GM12878 (cell line): ENCODE data around the gene SNHG17. TPM values are rescaled to one million over a fixed set of nuclear protein-coding genes. Genes with fewer than 3 reads are reported as not detected.

Experiments used
- ATAC-seq: fragments of 200-7000 bp; cut with Tn5 transposase; 3 replicates; pipeline ENCODE4 v1.9.1; 2020; ENCODE audit warnings: mild to moderate bottlenecking, moderate library complexity
- BruUV-seq: library from RNA; stranded (reverse); fragments of 400-500 nt; replicated peaks from 2 replicates; lab custom pipeline; 2021; lab: Mats Ljungman, UMichigan
- CTCF ChIA-PET: fragments of 300-600 bp; sonication (Branson Sonifier 250); formaldehyde crosslinking; extraction: SDS; loops from one replicate; lab custom pipeline; 2021; ENCODE audit warnings: inconsistent platforms; lab: Yijun Ruan, JAX
- POLR2A ChIA-PET: fragments of 350-600 bp; formaldehyde crosslinking; extraction: SDS; loops from one replicate; lab custom pipeline; 2021; ENCODE audit warnings: inconsistent platforms; lab: Charles Lee
- RAD21 ChIA-PET: fragments of 300-600 bp; sonication (Branson Sonifier 250); formaldehyde crosslinking; loops from one replicate; lab custom pipeline; 2023; ENCODE audit warnings: antibody characterized with exemption; ENCODE audit not compliant: unreplicated experiment; lab: Charles Lee
- SMC1A ChIA-PET: fragments of 300-600 bp; sonication (Branson Sonifier 250); formaldehyde crosslinking; loops from one replicate; lab custom pipeline; 2023; ENCODE audit not compliant: unreplicated experiment, uncharacterized antibody; lab: Charles Lee
- DNase-seq: peaks from one replicate; pipeline ENCODE4 v3.0.0-alpha.2; 2011; ENCODE audit warnings: low read depth, low spot score
- FAIRE-seq: peaks from 3 replicates; lab custom pipeline; 2011; peaks lifted over from hg19 to GRCh38; lab: Jason Lieb, UNC
- H2AFZ ChIP-seq: 2 replicates; pipeline ENCODE4 v1.6.0; 2011; ENCODE audit warnings: low read depth, low read length, control low read depth; ENCODE audit not compliant: control insufficient read depth
- H3K27ac ChIP-seq: 2 replicates; pipeline ENCODE4 v1.5.1; 2011; ENCODE audit warnings: control low read depth; ENCODE audit not compliant: control insufficient read depth, insufficient read depth
- H3K27me3 ChIP-seq, 2 experiments: replicated peaks in 1 of 2; 2 replicates each; pipeline versions ENCODE4 v1.6.0 to v1.6.1; 2011; ENCODE audit warnings: low read length in 1 of 2; ENCODE audit not compliant: control insufficient read depth in 2 of 2, insufficient read depth in 2 of 2
- H3K36me3 ChIP-seq, 2 experiments: 2 replicates each; pipeline ENCODE4 v1.5.1; 2011; ENCODE audit warnings: low read length in 1 of 2; ENCODE audit not compliant: control insufficient read depth in 2 of 2, insufficient read depth in 2 of 2
- H3K4me1 ChIP-seq: 2 replicates; pipeline ENCODE4 v1.6.1; 2011; ENCODE audit warnings: mild to moderate bottlenecking, low read length, moderate library complexity, mixed read lengths; ENCODE audit not compliant: control insufficient read depth, insufficient read depth
- H3K4me2 ChIP-seq: 2 replicates; pipeline ENCODE4 v1.6.0; 2011; ENCODE audit warnings: control low read depth; ENCODE audit not compliant: control insufficient read depth, insufficient read depth
- H3K4me3 ChIP-seq: fragments of 200-600 bp; sonication (generic); 2 replicates; pipeline ENCODE4 v1.5.1; 2016
- H3K79me2 ChIP-seq: 2 replicates; pipeline ENCODE4 v1.6.0; 2011; ENCODE audit warnings: low read length; ENCODE audit not compliant: control insufficient read depth, insufficient read depth
- H3K9ac ChIP-seq: 2 replicates; pipeline ENCODE4 v1.8.0; 2011; ENCODE audit warnings: low read length, control low read depth, mixed read lengths; ENCODE audit not compliant: control insufficient read depth, insufficient read depth
- H3K9me3 ChIP-seq: replicated peaks from 3 replicates; pipeline ENCODE4 v1.5.1; 2011; ENCODE audit warnings: mild to moderate bottlenecking, low read length; ENCODE audit not compliant: control insufficient read depth, insufficient read depth
- H4K20me1 ChIP-seq: 2 replicates; pipeline ENCODE4 v1.6.0; 2011; ENCODE audit not compliant: control insufficient read depth, insufficient read depth
- BRCA1 ChIP-seq: IDR thresholded peaks from 2 replicates; pipeline ENCODE4 v1.6.1; 2011; ENCODE audit warnings: low read depth, low read length, improper control_type of control experiment
- GABPA ChIP-seq: IDR thresholded peaks from 2 replicates; pipeline ENCODE4 v1.6.1; 2014; ENCODE audit warnings: antibody characterized with exemption, low read depth, mild to moderate bottlenecking, inconsistent platforms
- IRF3 ChIP-seq: fragments of 450-650 bp; IDR thresholded peaks from 2 replicates; pipeline ENCODE4 v1.6.1; 2014; ENCODE audit warnings: mild to moderate bottlenecking
- PBX3 ChIP-seq: IDR thresholded peaks from 2 replicates; pipeline ENCODE4 v1.6.1; 2011; ENCODE audit warnings: mild to moderate bottlenecking, low read depth, low read length, moderate library complexity; ENCODE audit not compliant: insufficient replicate concordance
- PKNOX1 ChIP-seq: fragments of 450-650 bp; IDR thresholded peaks from 2 replicates; pipeline ENCODE4 v1.6.1; 2016; ENCODE audit warnings: mild to moderate bottlenecking
- PRDM15 ChIP-seq: fragments of 450-650 bp; formaldehyde crosslinking; IDR thresholded peaks from 2 replicates; pipeline ENCODE4 v1.4.0; 2020; ENCODE audit warnings: mild to moderate bottlenecking, moderate library complexity
- RB1 ChIP-seq: fragments of 450-650 bp; formaldehyde crosslinking; IDR thresholded peaks from 2 replicates; pipeline ENCODE4 v1.6.1; 2017; ENCODE audit warnings: mild to moderate bottlenecking, borderline replicate concordance
- SKIL ChIP-seq: fragments of 450-650 bp; IDR thresholded peaks from 2 replicates; pipeline ENCODE4 v1.6.1; 2017; ENCODE audit warnings: mild to moderate bottlenecking, low read depth, inconsistent platforms; ENCODE audit not compliant: poor library complexity, severe bottlenecking
- SPI1 ChIP-seq: IDR thresholded peaks from 2 replicates; pipeline ENCODE4 v1.6.1; 2011; ENCODE audit warnings: low read depth, mild to moderate bottlenecking, low read length, moderate library complexity, borderline replicate concordance; ENCODE audit not compliant: insufficient read depth
- ZSCAN29 ChIP-seq: fragments of 450-650 bp; IDR thresholded peaks from 2 replicates; pipeline ENCODE4 v1.6.1; 2017; ENCODE audit warnings: mild to moderate bottlenecking, moderate library complexity
- WGBS: methylation state at CpG from one replicate; pipeline ENCODE4 v1.1.6; 2016; ENCODE audit warnings: low lambda C conversion rate; ENCODE audit not compliant: insufficient replicate concordance, insufficient coverage; ENCODE audit errors: missing lambda C conversion rate; 5-methylcytosine and 5-hydroxymethylcytosine counted together
- in situ Hi-C: fragments of 300-500 bp; cut with MboI; formaldehyde crosslinking; loops from 9 replicates; pipeline ENCODE4 v1.14.3; 2018; ENCODE audit warnings: mixed read lengths
- intact Hi-C: fragments of 100-400 bp; cut with micrococcal nuclease; formaldehyde crosslinking; loops from one replicate; pipeline ENCODE4 v1.14.2; 2022; ENCODE audit not compliant: unreplicated experiment
- polyA plus RNA-seq, 11 experiments: library from polyadenylated mRNA; depleted of rRNA in 4 of 11; unstranded in 6 of 11; stranded (reverse) in 5 of 11; fragments of >200 nt; fragmentation: Nextera tagmentation in 4 of 11; fragmentation: Illumina TruSeq in 1 of 11; extraction: Ambion mirVana in 4 of 11; extraction: Trizol in 1 of 11; gene quantifications; 1 replicate in 1 of 11; 2 replicates in 10 of 11; pipeline versions ENCODE4 v1.2.1 to v1.2.3, GENCODE V29; 2011 to 2016; ENCODE audit warnings: inconsistent platforms in 2 of 11, missing spikeins in 2 of 11, low read depth in 1 of 11
- total RNA-seq, 4 experiments: library from RNA; depleted of rRNA in 3 of 4; stranded (reverse); fragments of >200 nt in 3 of 4; fragmentation: Illumina TruSeq in 1 of 4; extraction: Trizol in 1 of 4; gene quantifications; 2 replicates each; pipeline versions ENCODE4 v1.2.1 to v1.2.3, GENCODE V29; 2013 to 2021

SNHG17 gene
- total and polyA plus RNA-seq, 10 of the 15 experiments (the other 5 are each of a cell fraction or from before 2014, with no cell fraction given): 20.8 to 63.0 (median 33.9) TPM

GRCh38 chr20:38386851-38387250, 48.3 kb downstream of the SNHG17 start (continued):
- TF ChIP-seq PRDM15 (CRISPR knock-in tag) (no peak), ZSCAN29 (no peak), BRCA1 (no peak), RB1 (no peak), SKIL (no peak)

- TF ChIP-seq SPI1: peak; percentile 45; the same call in 1 of the 2 replicates
- peak; percentile 84 for TF ChIP-seq PKNOX1
- TF ChIP-seq PBX3: peak; percentile 27
- TF ChIP-seq GABPA: peak; percentile 54; the same call in 1 of the 2 replicates
- TF ChIP-seq IRF3: no peak
- no TSS peak for BruUV-seq
- SMC1A ChIA-PET: no interaction called here
- no peaks in the 10 kb centered on the region for H3K4me1 ChIP-seq
- H3K79me2 ChIP-seq: no peaks in the 10 kb centered on the region
- H2AFZ ChIP-seq: peak overlapping the region; percentile 34; the same call in 1 of the 2 replicates
- ATAC-seq: no peak
- no peak for FAIRE-seq
- intact Hi-C loops: no loop called here
- no peak for DNase-seq
- CTCF ChIA-PET: interaction anchor here (1.2 to 1.3 kb wide), 2 partner anchors 12 to 160 kb away, joined by 3 read pairs; no protein-coding TSS in a partner anchor
- in situ Hi-C loops: no loop called here
- H3K27ac ChIP-seq: no peak overlapping the region
- H3K36me3 ChIP-seq: no peaks in the 10 kb centered on the region
- WGBS: 42% methylated on average over 8 of the region's 8 CpGs
- no peak overlapping the region for H3K4me2 ChIP-seq
- RAD21 ChIA-PET: no interaction called here
- POLR2A ChIA-PET: no interaction called here
- H3K4me3 ChIP-seq: no peak overlapping the region
- no peak overlapping the region for H3K9ac ChIP-seq
- peaks cover 3% of the 10 kb centered on the region; the same call in 2 of the 3 replicates for H3K9me3 ChIP-seq
- no peaks in the 10 kb centered on the region for H3K27me3 ChIP-seq
- no peaks in the 10 kb centered on the region for H4K20me1 ChIP-seq
These were observed 49.1 kb downstream of the SNHG17 start for GRCh38 chr20:38386004-38386403.
